Putamen (tissue), 1 donor: Measurements from ENCODE around the gene SERHL2.
"Not testable (repeated sequence)": the region's sequence is repeated elsewhere in the genome, so short reads cannot be mapped to it uniquely, and the experiment has no call there.

Source experiments
- DNase-seq: peaks from one replicate; pipeline ENCODE4 v3.0.0-alpha.2; 2016; ENCODE audit warnings: low spot score

The SERHL2 gene

GRCh38 chr22:42608136-42608822, 54.5 kb downstream of the SERHL2 start:
- DNase-seq: no peak

GRCh38 chr22:42608823-42609361, 55.1 kb downstream of the SERHL2 start:
- peak; percentile 67 for DNase-seq

GRCh38 chr22:42610186-42610585, 56.4 kb downstream of the SERHL2 start:
- DNase-seq: no peak

- DNase-seq: no peak
Observed at GRCh38 chr22:42611051-42611450, 57.3 kb downstream of the SERHL2 start.

- no peak for DNase-seq
Observed at GRCh38 chr22:42612336-42612735, 58.6 kb downstream of the SERHL2 start.

- DNase-seq: no peak
Observed at GRCh38 chr22:42613872-42614301, 60.1 kb downstream of the SERHL2 start.

GRCh38 chr22:42614312-42615091, 60.7 kb downstream of the SERHL2 start, which contains the start of gene POLDIP3:
POLDIP3 (minus strand) TSS chr22:42614883; CDS start chr22:42614857, 26 bp downstream.
- peak; percentile 98 for DNase-seq

- peak; percentile 91 for DNase-seq
Observed at GRCh38 chr22:42615092-42615859, 61.5 kb downstream of the SERHL2 start.

GRCh38 chr22:42615860-42616175, 62.1 kb downstream of the SERHL2 start:
- DNase-seq: not testable (repeated sequence)

GRCh38 chr22:42617155-42617983, 63.6 kb downstream of the SERHL2 start:
- DNase-seq: no peak

- DNase-seq: no peak
Observed at GRCh38 chr22:42619261-42620063, 65.7 kb downstream of the SERHL2 start.

- DNase-seq: no peak
Observed at GRCh38 chr22:42620084-42620483, 66.3 kb downstream of the SERHL2 start.

- DNase-seq: no peak
Observed at GRCh38 chr22:42621505-42622002, 67.8 kb downstream of the SERHL2 start.

GRCh38 chr22:42622061-42622710, 68.4 kb downstream of the SERHL2 start:
- DNase-seq: no peak

- no peak for DNase-seq
Observed at GRCh38 chr22:42623301-42623751, 69.6 kb downstream of the SERHL2 start.
